GM12864 (cell line): ENCODE measurements around the gene DACH1.

Experiments used
- DNase-seq: peaks from one replicate; pipeline ENCODE4 v3.0.0-alpha.2; 2011; ENCODE audit warnings: low read depth
- H3K4me3 ChIP-seq: 2 replicates; pipeline ENCODE4 v1.5.1; 2011; ENCODE audit warnings: mild to moderate bottlenecking, low read depth, low read length, control low read depth
- CTCF ChIP-seq: IDR thresholded peaks from 2 replicates; pipeline ENCODE4 v1.5.1; 2011; ENCODE audit warnings: low read depth, mild to moderate bottlenecking, moderate library complexity, low read length, control low read depth, inconsistent platforms; ENCODE audit errors: missing control alignments

DACH1 gene

GRCh38 chr13:71752775-71753513, 114.1 kb downstream of the DACH1 start:
- no peak for DNase-seq
- no peak overlapping the region for H3K4me3 ChIP-seq
- TF ChIP-seq CTCF: no peak

GRCh38 chr13:71751073-71751472, 115.9 kb downstream of the DACH1 start:
- DNase-seq: no peak
- no peak for TF ChIP-seq CTCF
- H3K4me3 ChIP-seq: no peak overlapping the region

- DNase-seq: no peak
- TF ChIP-seq CTCF: no peak
Measured at GRCh38 chr13:71730267-71730666, 136.7 kb downstream of the DACH1 start.

DNA sequence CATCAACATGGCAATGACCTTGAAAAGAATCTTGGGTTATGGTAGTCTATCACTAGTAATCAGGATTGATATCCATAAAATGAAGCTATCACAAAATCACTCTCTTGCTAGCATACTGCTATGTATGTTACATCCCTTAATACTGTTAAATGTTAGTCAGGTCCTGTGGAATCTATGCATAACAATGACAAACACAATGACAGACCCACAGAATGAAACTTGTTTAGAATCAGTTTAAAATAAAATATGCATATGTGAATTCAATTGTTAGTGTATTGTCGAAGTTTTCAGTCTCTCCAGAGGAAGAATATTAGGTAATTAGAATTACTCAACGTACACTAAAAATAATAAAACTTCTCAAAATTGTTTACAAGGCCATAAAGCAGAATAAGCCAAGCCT, 137.6 kb downstream of the DACH1 start:
- DNase-seq: no peak
- no peak overlapping the region for H3K4me3 ChIP-seq
- no peak for TF ChIP-seq CTCF

More at GRCh38 chr13:71730267-71730666, 136.7 kb downstream of the DACH1 start:
- H3K4me3 ChIP-seq: no peak overlapping the region

- DNase-seq: no peak
- H3K4me3 ChIP-seq: no peak overlapping the region
- no peak for TF ChIP-seq CTCF
Measured at GRCh38 chr13:71727662-71728061, 139.3 kb downstream of the DACH1 start.

DNA sequence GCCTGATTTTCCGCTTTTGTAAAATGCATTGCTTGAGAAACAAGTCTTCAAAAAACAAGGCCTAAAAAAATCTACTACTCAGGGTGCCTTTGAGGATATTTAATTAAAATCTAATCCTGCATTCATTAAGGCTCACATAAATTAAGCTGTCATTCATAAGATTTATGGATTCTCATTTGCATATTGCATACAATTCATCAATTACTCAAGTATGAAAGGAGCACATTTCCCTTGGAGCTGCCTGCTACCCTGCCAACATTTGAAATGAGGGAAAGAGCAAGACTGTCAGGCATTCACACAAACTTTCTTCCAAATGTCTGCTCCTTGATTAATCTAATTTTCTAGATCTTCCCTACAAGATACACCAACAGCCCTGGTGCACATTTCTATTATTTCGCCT, 140.0 kb downstream of the DACH1 start:
- no peak for TF ChIP-seq CTCF

DNA sequence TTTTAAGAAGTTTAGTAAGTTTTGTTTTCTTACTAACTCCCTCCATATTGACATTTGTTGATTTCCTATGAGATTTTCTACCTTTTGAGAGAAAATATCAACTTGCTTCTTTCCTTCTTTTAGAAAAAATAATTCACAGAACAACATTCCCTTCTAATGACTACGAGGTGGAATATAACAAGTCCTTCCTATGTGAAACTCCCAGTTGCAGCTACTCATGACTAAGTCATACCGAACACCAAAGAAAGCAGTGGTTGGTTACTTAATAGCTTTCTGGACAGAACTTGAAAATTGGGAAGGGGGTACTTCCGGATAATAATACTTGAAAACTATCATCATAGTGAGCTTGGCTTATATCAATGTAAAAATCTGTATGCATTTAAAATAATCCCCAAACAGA, 144.8 kb downstream of the DACH1 start:
- no peak for TF ChIP-seq CTCF
- no peak overlapping the region for H3K4me3 ChIP-seq
- no peak for DNase-seq

More for the DNA sequence above, 140.0 kb downstream of the DACH1 start:
- no peak for DNase-seq
- no peak overlapping the region for H3K4me3 ChIP-seq
